Daoy (cell line): ENCODE results near the gene SCGB3A2. TPM values are rescaled to one million over a fixed set of nuclear protein-coding genes. Genes with fewer than 3 reads are reported as not detected.

ENCODE experiments used
- DNase-seq: peaks from one replicate; pipeline ENCODE4 v3.0.0-alpha.2; 2015; ENCODE audit warnings: low read depth
- total RNA-seq: library from RNA; depleted of rRNA; stranded (reverse); fragments of >200 nt; shearing (Covaris generic); gene quantifications from 2 replicates; pipeline ENCODE4 v1.2.3, GENCODE V29; 2014; rRNA removed

SCGB3A2 gene
- total RNA-seq, 1 experiment from 2014 or later = not detected

DNA sequence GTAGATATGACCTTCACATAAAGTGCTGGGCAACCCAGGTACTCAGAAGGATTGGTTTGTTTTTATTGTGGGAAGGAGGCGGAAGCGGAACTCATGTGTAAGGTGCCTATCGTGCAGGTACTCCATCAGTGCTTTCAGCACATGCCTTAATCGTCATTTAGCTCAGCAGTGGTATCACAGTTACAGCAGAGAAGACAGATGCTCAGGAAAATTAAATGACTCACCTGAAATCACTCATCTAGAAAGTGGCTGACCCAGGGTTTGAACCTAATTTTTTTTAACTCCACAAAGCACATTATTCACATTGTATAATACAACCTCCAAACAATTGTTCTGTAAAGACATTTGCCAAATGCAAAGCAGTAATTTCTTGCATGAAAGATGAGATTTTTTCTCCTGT is 25.6 kb downstream of the SCGB3A2 start:
- DNase-seq = peak; percentile 24

DNA sequence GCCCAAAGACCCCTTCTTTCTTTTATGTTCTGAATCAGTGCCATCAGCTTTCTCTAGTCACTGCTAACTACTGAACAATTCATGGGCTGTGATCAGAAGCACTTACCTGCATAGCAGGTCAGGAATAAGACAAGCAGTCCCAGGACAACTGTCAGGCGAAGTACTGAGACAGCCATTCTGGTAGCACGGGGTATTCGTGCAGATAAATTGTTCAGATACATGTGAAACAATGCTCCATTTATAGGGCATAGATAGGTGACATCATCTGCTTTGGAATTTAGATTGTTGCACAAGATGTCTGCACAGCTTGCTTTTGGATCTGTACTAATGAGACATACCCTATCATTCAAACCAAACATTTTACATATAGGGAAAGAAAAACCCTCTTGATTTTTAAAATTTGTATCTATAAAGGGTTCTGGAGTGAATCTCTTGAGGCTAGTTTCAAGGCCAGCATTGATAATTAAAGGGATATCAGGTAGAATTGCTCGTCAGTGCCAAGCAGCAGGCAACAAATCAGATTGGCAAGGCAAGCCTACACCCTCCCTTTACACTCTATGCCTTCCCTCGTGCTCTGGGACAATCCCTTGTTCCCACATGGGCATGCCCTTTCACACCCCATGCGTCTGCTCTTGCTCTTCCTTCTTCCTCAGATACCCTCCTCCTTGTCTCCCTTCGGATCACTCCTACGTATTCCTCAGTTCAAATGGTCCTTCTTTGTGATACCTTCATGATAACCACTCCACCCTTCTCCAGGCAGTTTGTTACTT is 28.0 kb downstream of the SCGB3A2 start, which contains the start of gene C5orf46:
Gene C5orf46, minus strand, starts transcription at position 213 of the 770 bp plus-strand sequence. Its CDS starts 37 bp downstream, at position 176.
- DNase-seq = peak; percentile 55

DNA sequence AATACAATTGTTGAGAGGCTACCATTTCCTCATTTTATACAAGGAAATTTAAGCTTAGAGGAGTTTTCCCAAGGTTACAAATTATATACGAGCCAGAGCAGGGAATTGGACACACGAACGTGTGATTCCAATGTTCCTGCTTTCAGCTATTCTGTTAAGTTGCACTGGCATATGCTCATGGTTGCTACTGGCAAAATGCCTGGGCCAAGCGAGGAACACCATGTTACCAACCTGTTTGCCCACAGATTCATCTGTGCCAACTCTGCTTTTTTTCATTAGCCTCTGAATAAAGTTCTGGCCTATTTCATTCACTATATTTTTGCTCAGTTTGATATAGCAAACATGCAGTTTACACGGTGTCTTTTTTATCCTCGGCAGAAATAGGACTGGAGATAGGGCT is 32.9 kb downstream of the SCGB3A2 start:
- no peak for DNase-seq

DNA sequence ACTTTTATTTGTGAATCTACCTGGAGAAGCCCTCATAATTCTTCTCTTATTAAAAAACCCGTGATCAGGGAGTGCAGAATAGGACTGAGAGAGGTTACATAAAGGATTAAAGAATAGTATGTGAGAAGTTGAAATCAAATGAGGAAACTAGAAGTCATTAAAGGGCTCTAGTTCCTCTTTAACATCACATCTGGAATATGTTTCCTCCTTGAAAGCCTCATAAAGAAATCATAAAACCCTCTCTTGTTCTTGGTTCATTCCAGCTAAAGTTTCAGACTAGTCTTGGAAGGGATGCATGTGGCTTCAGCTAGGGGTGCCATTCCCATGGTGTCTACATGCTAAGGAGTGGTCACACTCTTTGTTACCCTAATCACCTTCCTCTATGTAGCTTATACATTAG is 33.5 kb downstream of the SCGB3A2 start:
- DNase-seq = no peak

DNA sequence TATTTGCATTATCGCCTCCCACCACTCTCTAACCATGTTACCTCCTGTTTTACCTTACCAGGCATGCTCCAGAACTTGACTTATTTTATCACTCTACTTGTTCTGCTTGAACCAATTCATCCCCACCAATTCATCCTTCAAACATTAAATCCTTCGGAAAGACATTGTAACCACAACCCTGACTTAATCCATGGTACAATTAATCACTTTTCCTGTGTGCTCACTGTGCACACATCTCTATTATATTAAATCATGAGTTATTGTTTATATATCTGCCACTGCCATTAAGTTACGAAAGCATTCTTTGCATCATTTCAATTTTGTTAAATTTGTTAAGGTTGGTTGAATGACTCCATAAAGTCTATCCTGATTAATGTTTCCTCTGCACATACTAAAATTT is 35.3 kb downstream of the SCGB3A2 start:
- no peak for DNase-seq

DNA sequence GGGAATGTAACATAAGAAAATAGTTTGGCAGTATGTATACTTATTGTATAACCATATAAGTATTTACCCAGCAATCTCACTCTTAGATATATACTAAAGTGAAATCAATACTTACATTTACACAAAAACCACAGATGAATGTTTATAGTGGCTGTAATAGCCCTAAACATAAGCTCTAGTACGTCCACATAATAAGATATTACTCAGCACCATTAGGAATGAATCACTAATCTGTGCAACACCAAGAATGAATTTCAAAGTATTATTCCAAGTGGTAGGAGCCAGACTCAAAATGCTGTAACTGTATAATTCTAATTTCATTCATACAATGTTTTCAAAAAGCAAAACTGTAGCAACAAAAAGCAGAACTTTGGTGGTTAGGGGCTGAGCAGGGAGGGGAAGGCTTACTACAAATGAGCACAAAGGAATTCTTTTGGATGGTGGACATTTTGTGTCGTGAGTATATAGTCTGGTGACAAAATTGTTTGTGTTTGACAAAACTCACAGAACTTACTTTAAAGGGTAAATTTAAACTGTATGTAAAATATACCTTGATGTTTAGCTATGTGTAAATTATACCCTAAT is 39.7 kb downstream of the SCGB3A2 start:
- no peak for DNase-seq

DNA sequence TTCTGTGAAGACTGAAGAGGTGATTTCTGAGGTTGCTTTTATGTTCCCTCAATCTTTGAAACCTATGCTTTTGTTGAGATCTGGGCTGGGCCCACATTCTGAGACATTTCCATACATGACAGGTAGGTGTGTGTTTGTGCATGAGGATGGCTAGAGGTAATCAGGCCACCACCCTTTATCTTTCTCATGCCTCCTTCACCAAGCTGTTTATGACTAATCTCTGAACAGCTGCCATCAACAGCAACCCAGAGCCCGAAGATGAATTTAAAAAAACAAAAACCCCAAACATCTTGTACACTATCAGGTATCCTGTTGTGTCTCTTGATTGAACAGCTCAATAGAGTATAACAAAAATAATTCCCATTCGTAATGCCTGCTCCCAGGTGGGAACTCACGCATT is 40.4 kb downstream of the SCGB3A2 start:
- DNase-seq = no peak

DNA sequence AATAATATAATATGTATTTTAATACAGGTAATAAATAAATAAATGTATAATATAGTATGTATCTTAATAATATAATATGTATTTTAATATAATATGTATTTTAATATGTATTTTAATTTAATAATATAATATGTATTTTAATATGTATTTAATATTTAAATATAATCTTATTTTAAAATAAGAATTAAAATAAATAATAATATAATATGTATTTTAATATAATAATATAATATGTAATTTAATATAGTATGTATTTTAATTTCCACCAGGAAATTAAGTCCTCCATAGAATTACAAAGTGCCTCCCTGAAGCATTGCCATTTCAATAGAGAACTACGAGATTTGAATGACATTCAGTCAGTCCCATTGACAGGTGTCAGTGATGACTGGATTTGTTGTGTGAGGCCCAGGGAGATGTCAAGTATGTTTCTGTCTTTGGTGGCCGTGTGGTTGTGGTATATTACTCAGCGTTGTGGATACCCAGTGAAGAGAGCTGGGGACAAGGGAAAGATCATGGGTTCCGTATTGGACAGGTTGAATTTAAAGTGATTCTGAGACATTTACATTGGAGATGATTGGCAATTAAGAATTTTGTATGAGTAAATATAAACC is 42.0 kb downstream of the SCGB3A2 start:
- no peak for DNase-seq

DNA sequence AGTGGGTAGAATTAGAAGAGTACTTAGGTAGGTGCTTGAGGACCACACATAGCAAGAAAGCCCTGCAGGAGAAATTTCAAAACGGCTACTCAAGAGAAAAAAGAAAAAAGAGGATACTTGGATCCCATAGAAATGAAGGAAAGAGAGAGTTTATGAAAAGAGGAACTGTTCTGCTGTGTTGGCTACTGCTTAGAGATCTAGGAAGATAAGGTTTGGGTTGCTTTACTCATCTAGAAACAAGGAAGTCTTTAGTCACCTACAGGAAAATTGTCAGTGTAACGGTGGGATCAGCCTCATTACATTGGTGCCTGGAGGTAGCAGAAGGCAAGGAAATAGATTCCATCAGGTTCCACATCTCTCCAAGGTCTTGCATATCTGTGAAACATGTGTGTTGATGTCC is 42.6 kb downstream of the SCGB3A2 start:
- DNase-seq = no peak

DNA sequence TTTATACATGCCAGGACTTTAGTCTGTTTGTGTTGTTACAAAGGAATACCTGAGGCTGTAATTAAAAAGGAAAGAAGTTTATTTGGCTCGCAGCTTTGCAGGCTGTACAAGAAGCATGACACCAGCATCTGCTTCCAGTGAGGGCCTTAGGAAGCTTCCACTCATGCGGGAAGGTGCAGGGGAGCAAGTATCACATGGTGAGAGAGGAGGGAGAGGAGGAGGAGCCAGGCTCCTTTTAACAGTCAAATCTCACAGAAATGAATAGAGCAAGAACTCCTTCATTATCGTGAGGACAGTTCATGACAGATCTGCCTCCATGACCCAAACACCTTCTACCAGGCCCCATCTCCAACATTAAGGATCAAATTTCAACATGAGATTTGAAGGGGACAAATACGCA is 46.5 kb downstream of the SCGB3A2 start:
- no peak for DNase-seq

DNA sequence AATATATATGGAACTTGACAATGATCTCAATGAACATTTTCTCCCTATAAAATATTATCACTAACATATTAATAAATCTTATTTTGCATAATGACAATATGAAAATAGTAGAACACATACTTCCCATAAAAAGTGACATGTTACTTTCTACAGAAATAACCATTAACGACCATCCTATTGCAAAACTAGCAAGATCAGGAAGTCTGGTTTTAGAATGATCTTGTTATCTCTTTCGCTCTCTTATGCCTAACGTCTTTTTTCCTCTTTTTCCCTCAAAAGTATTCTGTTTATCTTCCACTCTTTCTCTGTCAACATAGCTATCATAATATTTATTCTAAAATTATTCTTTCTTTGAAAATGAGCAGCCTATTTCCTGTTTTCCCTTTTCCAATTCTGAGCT is 49.4 kb downstream of the SCGB3A2 start:
- DNase-seq = no peak

DNA sequence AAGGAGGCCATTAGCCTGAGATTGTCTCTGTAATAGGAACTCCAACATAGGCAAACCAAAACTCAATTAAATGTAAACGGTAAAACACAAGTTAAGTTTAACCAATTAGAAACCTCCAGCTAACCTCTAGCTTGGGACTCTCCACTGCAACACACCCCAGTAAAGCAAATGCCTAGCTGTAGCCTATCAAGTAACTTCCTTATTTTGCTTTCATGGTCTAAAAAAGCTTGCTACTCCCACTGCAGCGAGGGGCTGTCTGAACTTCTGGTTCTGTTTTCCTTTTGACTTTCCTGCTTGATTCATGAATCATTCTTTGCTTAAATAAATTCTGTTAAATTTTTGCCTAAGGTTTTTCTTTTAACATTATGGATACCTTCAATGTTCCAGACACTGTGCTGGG is 52.3 kb downstream of the SCGB3A2 start:
- DNase-seq = no peak

Other genes with a start within 250 kb of the SCGB3A2 start
- 0.48 and 0.63 TPM in 2 replicates for gene JAKMIP2, start 96.0 kb upstream of the SCGB3A2 start, total RNA-seq
- gene SPINK1, start 47.0 kb upstream of the SCGB3A2 start, total RNA-seq = 0.51 TPM in 1 of 2 replicates, not detected in the other
- 2.6 TPM in 1 of 2 replicates, not detected in the other for gene C5orf46, start 27.8 kb downstream of the SCGB3A2 start, total RNA-seq
- not detected in 2 replicates for gene SPINK5, start 185.3 kb downstream of the SCGB3A2 start, total RNA-seq